Panc1 (cell line): ENCODE data around the gene DQX1. TPM values are rescaled to one million over a fixed set of nuclear protein-coding genes. Genes with fewer than 3 reads are reported as not detected.

Experiments used
- ATAC-seq: fragments of 200-7000 bp; cut with Tn5 transposase; 2 replicates; pipeline ENCODE4 v1.9.1; 2020; ENCODE audit warnings: mild to moderate bottlenecking, moderate library complexity
- BruUV-seq: library from RNA; stranded (reverse); fragments of 400-500 nt; replicated peaks from 2 replicates; lab custom pipeline; 2021; lab: Mats Ljungman, UMichigan
- CTCF ChIA-PET: fragments of 300-600 bp; sonication (Branson Sonifier 250); formaldehyde crosslinking; loops from one replicate; lab custom pipeline; 2022; ENCODE audit warnings: antibody characterized with exemption; lab: Charles Lee
- POLR2A ChIA-PET: fragments of 300-600 bp; sonication (Branson Sonifier 250); formaldehyde crosslinking; loops from one replicate; lab custom pipeline; 2022; ENCODE audit warnings: antibody characterized with exemption; lab: Charles Lee
- DNase-seq: peaks from one replicate; pipeline ENCODE4 v3.0.0-alpha.2; 2010; ENCODE audit warnings: low read depth, low spot score
- H3K27ac ChIP-seq: 2 replicates; pipeline ENCODE4 v1.5.1; 2011; ENCODE audit warnings: mild to moderate bottlenecking, low read length, inconsistent platforms
- H3K27me3 ChIP-seq: fragments of 200-500 bp; sonication (Bioruptor generic); 2 replicates; pipeline ENCODE4 v1.6.0; 2014; ENCODE audit warnings: low read length, inconsistent platforms; ENCODE audit not compliant: control insufficient read depth, insufficient read depth
- H3K36me3 ChIP-seq: fragments of 200-500 bp; sonication (Bioruptor generic); 2 replicates; pipeline ENCODE4 v1.5.1; 2014; ENCODE audit warnings: inconsistent platforms, mild to moderate bottlenecking, low read length, moderate library complexity; ENCODE audit not compliant: control insufficient read depth, insufficient read depth
- H3K4me1 ChIP-seq: 2 replicates; pipeline ENCODE4 v1.5.1; 2011; ENCODE audit warnings: inconsistent platforms, mild to moderate bottlenecking, low read length, moderate library complexity; ENCODE audit not compliant: control insufficient read depth, insufficient read depth
- H3K4me3 ChIP-seq, 2 experiments: 2 replicates each; pipeline ENCODE4 v1.5.1; 2011 to 2012; ENCODE audit warnings: low read depth in 2 of 2, low read length in 2 of 2, mild to moderate bottlenecking in 2 of 2, inconsistent platforms in 1 of 2, moderate library complexity in 1 of 2
- H3K9me3 ChIP-seq: fragments of 200-500 bp; sonication (Bioruptor generic); 2 replicates; pipeline ENCODE4 v1.5.1; 2014; ENCODE audit warnings: low read depth, mild to moderate bottlenecking, inconsistent platforms, low read length, moderate library complexity; ENCODE audit not compliant: control insufficient read depth, insufficient read depth
- POLR2AphosphoS5 ChIP-seq: IDR thresholded peaks from 2 replicates; pipeline ENCODE4 v1.6.1; 2012; ENCODE audit warnings: mild to moderate bottlenecking, low read depth, low read length, moderate library complexity
- SIN3A ChIP-seq: IDR thresholded peaks from 2 replicates; pipeline ENCODE4 v1.6.1; 2012; ENCODE audit warnings: low read depth, mild to moderate bottlenecking, low read length, moderate library complexity, borderline replicate concordance; ENCODE audit not compliant: insufficient read depth
- TCF7L2 ChIP-seq: IDR thresholded peaks from 2 replicates; pipeline ENCODE4 v1.6.1; 2011; ENCODE audit warnings: mild to moderate bottlenecking, low read depth, low read length, inconsistent platforms
- in situ Hi-C: cut with HindIII; loops from 2 replicates; pipeline ENCODE4 v1.10.0; 2016; ENCODE audit warnings: low sequenced_read_pairs, low pct_unique_long_range_greater_than_20kb
- intact Hi-C: fragments of 100-400 bp; cut with micrococcal nuclease; formaldehyde crosslinking; loops from one replicate; pipeline ENCODE4 v1.10.0; 2022; ENCODE audit not compliant: unreplicated experiment
- total RNA-seq: library from RNA; stranded (reverse); gene quantifications from one replicate; pipeline ENCODE4 v1.2.1, GENCODE V29; 2021; ENCODE audit not compliant: unreplicated experiment
- TF ChIP-seq, protein P1 (sequence below): fragments of 450-650 bp; IDR thresholded peaks from 2 replicates; pipeline ENCODE4 v1.5.1; 2017; ENCODE audit warnings: mild to moderate bottlenecking
- TF ChIP-seq, protein P2 (sequence below), 2 experiments: IDR thresholded peaks; 2 replicates each; pipeline ENCODE4 v1.6.1; 2011 to 2012; ENCODE audit warnings: low read depth in 2 of 2, control low read depth in 1 of 2, low read length in 1 of 2, mild to moderate bottlenecking in 1 of 2, moderate library complexity in 1 of 2; ENCODE audit not compliant: insufficient read depth in 1 of 2

Gene DQX1
- total RNA-seq, 1 experiment from 2014 or later: 0.41 TPM

DNA sequence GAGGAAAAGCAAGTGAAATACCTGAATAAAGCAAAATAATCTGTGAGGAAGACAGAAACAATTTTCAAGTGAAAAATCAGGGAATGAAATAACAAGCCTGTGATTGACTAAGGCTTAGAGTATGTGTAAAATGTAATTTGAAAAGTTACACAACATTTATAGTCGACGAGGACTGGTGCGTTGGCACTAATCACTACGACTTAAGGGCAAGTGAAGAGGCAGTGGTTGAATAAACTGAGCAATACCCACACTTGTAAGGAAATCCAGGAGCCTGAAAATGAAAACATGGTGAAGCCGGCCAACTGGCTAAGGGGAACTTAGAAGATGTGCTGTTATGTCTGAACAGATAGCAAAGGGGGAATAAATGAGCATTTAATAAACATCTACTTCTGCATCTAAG lies 41.9 kb upstream of the DQX1 start:
- intact Hi-C loops (no loop called here), in situ Hi-C loops (no loop called here)
- BruUV-seq: no TSS peak
- ATAC-seq (no peak), DNase-seq (no peak)
- no peak overlapping the region for H3K27ac ChIP-seq
- peaks cover 2% of the 10 kb centered on the region; the same call in 1 of the 2 replicates for H3K27me3 ChIP-seq
- no peaks in the 10 kb centered on the region for H3K36me3 ChIP-seq
- TF ChIP-seq TCF7L2: no peak
- TF ChIP-seq, protein P1, sequence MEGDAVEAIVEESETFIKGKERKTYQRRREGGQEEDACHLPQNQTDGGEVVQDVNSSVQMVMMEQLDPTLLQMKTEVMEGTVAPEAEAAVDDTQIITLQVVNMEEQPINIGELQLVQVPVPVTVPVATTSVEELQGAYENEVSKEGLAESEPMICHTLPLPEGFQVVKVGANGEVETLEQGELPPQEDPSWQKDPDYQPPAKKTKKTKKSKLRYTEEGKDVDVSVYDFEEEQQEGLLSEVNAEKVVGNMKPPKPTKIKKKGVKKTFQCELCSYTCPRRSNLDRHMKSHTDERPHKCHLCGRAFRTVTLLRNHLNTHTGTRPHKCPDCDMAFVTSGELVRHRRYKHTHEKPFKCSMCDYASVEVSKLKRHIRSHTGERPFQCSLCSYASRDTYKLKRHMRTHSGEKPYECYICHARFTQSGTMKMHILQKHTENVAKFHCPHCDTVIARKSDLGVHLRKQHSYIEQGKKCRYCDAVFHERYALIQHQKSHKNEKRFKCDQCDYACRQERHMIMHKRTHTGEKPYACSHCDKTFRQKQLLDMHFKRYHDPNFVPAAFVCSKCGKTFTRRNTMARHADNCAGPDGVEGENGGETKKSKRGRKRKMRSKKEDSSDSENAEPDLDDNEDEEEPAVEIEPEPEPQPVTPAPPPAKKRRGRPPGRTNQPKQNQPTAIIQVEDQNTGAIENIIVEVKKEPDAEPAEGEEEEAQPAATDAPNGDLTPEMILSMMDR: no peak
- H3K4me1 ChIP-seq: no peaks in the 10 kb centered on the region
- ChIA-PET CTCF (no interaction called here), POLR2A (no interaction called here)
- no peaks in the 10 kb centered on the region for H3K9me3 ChIP-seq
- no peak overlapping the region for H3K4me3 ChIP-seq

DNA sequence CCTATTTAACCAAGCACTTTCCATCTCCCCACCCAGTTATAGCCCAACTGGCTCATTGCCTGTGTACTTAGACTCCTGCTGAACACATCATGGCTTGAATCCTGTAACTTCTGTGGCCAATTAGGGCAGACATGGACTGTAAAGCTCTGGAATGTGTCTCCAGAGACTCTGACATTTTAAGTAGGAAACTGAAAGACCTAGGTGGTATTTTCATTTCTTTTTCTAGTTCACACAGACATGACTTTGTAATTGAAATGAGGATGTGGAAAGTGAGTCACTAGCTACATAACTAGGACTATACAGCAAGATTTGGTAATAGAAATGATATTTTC lies 40.7 kb upstream of the DQX1 start:
- ATAC-seq: no peak
- intact Hi-C loops (no loop called here), in situ Hi-C loops (no loop called here)
- Histone ChIP-seq H3K36me3 (no peaks in the 10 kb centered on the region), H3K9me3 (no peaks in the 10 kb centered on the region), H3K4me3 (no peak overlapping the region), H3K4me1 (no peaks in the 10 kb centered on the region), H3K27ac (no peak overlapping the region), H3K27me3 (peaks cover 2% of the 10 kb centered on the region; the same call in 1 of the 2 replicates)
- BruUV-seq: no TSS peak
- CTCF ChIA-PET: no interaction called here
- POLR2A ChIA-PET: no interaction called here
- no peak for DNase-seq
- TF ChIP-seq SIN3A: no peak
- TF ChIP-seq, protein P1: no peak
- TF ChIP-seq, protein P2, sequence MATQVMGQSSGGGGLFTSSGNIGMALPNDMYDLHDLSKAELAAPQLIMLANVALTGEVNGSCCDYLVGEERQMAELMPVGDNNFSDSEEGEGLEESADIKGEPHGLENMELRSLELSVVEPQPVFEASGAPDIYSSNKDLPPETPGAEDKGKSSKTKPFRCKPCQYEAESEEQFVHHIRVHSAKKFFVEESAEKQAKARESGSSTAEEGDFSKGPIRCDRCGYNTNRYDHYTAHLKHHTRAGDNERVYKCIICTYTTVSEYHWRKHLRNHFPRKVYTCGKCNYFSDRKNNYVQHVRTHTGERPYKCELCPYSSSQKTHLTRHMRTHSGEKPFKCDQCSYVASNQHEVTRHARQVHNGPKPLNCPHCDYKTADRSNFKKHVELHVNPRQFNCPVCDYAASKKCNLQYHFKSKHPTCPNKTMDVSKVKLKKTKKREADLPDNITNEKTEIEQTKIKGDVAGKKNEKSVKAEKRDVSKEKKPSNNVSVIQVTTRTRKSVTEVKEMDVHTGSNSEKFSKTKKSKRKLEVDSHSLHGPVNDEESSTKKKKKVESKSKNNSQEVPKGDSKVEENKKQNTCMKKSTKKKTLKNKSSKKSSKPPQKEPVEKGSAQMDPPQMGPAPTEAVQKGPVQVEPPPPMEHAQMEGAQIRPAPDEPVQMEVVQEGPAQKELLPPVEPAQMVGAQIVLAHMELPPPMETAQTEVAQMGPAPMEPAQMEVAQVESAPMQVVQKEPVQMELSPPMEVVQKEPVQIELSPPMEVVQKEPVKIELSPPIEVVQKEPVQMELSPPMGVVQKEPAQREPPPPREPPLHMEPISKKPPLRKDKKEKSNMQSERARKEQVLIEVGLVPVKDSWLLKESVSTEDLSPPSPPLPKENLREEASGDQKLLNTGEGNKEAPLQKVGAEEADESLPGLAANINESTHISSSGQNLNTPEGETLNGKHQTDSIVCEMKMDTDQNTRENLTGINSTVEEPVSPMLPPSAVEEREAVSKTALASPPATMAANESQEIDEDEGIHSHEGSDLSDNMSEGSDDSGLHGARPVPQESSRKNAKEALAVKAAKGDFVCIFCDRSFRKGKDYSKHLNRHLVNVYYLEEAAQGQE (IDR thresholded peaks at IDR 0.05; ENCODE audit: insufficient read depth in 1 of 2, low read depth in 2 of 2, low read length in 1 of 2): no peak
- no peak for TF ChIP-seq POLR2AphosphoS5
- TF ChIP-seq TCF7L2: no peak
